Iris pigment epithelial cell (primary cell): Measurements from ENCODE around the gene KATNA1.

ENCODE experiments used
- DNase-seq: peaks from one replicate; pipeline ENCODE4 v3.0.0-alpha.2; 2011; ENCODE audit warnings: low read depth

KATNA1 gene

DNA sequence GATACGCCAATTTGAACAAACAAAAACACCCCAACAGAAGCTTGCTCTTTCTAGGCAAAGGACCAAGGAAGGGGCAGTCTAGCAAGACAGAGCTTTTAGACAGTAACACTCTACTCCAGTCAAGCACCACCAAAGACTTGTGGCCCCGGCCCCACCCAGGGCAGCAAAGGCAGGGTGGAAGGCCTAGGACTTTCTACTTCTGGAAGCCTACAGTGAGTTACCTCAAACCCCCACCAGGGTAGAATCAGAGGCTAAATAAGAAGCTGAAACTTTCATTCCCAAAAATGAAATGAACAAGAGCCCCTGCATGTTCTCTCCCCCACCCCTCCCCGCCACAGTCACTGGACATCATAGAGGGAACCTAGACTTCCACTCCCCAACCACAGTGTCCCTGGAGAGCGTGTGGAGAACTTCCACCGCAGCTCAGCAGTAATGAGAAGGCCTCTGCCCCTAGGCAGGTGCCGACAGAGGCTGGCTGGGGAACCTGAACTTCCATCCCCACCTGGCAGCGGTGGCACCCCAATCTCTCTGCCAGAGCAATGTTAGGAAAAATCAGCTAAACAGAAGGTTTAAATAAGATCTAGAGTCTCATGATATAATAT, 40.0 kb downstream of the KATNA1 start:
- DNase-seq = no peak

DNA sequence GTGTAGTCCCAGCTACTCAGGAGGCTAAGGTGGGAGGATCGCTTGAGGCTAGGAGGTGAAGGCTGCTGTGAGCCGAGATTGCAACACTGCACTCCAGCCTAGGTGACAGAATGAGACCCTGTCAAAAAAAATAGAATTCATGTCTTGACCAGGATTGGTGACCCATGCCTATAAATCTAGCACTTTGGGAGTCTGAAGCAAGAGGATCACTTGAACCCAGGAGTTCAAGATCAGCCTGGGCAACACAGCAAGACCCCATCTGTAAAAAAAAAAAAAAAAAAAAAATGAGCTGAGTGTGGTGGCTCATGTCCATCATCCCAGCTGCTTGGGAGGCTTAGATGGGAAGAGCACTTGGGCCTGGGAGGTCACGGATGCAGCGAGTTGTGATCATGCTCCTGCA, 48.0 kb downstream of the KATNA1 start:
- DNase-seq = no peak

DNA sequence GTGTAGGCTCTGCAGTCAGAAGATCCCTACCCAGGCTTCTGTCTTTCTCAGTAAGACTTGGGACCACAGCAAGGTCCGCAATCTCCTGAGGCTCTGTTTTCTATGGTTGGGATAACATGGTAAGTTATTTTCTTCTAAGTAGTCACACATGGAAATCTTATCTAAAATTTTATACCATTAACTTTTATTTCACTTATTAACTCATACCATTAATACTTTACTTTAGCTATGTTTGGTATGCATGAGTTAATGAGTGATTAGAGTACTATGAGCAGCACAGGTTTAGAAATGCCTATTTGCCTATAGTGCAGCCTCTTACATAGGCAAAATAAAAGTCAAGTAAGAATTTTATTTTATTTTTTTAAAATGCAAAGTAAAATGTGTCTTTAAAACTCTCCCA, 55.1 kb downstream of the KATNA1 start:
- DNase-seq = no peak

DNA sequence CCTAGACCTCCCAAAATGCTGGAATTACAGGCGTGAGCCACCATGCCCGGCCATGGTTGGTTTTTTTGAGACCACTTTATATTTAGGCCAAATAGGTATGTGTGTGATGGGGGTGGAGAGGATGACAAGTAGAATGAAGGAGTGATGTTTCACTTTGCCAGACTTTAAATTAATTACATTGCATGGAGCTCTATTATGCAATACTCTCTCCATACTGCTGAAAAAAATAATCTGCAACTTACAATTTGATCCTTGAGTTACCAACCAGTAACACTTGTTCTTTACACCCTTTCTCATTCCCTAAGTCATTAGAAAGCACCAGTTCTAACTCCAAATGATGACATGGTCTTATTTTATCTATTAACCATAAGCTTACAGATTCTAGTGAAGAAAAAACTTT, 55.5 kb downstream of the KATNA1 start:
- DNase-seq = no peak

DNA sequence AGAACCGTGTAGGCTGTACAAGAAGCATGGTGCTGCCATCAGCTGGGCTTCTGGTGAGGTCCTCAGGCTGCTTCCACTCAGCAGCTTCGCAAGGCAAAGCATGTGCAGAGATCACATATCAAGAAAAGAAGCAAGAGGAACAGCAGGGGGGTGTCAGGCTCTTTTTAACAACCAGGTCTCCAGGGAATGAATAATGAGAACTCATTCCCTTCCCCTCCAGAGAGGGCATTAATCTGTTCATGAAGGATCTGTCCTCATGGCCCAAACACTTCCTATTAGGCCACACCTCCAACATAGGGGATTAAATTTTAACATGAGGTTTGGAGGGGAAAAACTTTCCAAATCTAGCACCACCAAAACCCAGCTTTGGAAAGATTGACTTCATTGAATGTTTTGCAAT, 62.4 kb downstream of the KATNA1 start:
- DNase-seq = no peak

DNA sequence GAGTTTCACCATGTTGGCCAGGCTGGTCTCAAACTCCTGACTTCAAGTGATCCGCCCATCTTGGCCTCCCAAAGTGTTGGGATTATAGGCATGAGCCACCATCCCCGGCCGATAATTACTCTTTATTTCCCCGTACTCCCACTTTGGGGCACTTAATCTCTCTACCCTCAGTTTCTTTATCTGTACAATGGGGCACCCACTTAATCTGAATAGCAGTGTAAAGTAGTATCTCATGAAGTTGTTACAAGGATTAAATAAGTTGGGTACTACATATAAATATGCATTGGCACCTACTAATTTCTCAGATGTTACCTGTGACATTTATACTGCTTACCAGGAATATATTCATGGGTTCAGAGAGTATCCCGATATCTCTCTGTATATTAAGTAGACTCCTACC, 67.2 kb downstream of the KATNA1 start:
- no peak for DNase-seq

DNA sequence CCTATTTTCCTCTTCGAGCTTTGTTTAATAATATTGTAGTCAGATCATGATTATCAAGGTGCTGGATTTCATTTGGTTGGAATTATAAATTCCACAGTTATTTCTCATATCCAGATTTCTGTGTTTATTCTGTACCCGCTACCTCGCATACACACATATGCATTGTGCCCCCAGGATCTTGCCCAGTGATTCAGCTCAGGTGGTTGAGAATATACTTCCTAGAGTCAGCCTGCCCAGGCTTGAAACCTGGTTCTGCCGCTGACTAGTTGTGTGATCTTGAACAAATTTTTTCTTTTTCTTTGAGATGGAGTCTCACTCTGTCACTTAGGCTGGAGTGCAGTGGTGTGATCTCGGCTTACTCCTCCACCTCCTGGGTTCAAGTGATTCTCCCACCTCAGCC, 67.6 kb downstream of the KATNA1 start:
- DNase-seq = no peak

DNA sequence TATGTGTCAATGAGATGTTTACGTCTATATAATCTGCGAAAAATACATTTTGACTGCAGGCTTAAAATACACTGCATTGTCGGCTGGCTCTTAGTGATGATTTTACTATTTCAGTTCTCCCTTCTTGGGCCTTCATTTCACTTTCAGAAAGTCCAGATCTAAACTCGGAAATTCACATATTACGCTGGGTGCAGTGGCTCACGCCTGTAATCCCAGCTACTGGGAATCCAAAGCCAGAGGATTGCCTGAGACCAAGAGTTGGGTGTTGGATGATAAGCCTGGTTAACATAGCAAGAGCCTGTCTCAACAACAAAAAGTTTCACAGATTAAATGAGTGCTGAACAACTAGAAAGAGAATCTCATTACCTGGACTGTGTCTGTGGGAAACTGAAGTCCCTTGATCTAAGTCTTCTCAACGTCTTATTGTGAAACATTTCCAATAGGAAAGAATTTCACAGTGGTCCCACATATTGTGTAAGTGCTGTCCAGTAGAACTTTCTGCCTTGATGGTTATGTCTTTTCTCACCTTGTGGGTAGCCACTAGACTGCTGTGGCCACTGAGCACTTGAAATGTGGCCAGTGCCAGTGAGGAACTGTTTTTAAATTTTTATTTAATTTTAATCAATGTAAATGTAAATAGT, 80.4 kb downstream of the KATNA1 start:
- DNase-seq = no peak

DNA sequence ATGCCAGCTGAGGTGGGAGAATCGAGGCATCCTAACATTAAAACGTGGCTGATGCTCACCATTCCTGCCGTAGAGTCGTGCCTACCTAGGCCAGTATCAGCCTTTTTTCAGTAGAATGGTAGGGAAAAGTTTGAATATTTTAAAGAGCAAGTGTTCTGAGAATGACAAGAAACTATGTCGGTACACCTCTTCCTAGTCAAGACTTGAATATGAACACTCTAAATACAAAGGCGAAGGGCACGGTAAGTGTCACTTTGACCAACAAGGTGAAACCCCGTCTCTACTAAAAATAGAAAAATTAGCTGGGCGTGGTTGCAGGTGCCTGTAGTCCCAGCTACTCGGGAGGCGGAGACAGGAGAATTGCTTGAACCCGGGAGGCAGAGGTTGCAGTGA, 81.3 kb downstream of the KATNA1 start:
- no peak for DNase-seq

DNA sequence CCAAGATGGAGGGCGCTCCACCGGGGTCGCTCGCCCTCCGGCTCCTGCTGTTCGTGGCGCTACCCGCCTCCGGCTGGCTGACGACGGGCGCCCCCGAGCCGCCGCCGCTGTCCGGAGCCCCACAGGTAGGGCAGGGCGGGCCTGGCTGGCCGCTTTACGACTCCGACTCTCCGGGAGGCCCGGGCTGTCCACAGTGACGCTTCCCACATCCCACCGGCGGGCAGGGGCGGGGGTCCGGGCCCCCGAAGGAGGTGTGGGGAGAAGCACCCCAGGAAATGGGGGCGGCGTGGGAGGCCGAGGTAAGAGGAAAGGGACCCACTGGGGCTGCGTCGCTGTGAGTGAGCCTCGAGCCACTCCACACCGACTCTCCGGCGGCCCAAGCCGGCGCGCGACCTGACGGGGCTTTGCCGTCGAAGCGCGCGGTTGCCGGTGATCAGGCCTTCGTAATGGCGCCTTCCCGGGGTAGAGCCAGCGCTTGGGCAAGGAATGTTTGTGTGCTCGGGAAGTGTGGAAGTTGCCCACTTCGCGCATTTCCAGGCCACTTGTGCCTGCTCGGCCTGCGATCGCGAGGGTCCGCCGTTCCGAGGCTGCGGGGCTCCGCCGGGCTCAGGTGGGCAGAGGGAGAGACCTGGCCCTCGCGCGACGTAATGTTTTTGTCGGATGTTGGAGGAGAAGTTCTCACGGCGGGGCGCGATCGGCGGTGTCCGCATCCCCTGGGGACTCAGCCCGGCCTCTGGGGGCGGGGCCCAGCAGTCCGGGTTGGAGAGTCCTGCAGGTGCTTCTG, 81.9 kb downstream of the KATNA1 start:
- DNase-seq = peak; percentile 48

DNA sequence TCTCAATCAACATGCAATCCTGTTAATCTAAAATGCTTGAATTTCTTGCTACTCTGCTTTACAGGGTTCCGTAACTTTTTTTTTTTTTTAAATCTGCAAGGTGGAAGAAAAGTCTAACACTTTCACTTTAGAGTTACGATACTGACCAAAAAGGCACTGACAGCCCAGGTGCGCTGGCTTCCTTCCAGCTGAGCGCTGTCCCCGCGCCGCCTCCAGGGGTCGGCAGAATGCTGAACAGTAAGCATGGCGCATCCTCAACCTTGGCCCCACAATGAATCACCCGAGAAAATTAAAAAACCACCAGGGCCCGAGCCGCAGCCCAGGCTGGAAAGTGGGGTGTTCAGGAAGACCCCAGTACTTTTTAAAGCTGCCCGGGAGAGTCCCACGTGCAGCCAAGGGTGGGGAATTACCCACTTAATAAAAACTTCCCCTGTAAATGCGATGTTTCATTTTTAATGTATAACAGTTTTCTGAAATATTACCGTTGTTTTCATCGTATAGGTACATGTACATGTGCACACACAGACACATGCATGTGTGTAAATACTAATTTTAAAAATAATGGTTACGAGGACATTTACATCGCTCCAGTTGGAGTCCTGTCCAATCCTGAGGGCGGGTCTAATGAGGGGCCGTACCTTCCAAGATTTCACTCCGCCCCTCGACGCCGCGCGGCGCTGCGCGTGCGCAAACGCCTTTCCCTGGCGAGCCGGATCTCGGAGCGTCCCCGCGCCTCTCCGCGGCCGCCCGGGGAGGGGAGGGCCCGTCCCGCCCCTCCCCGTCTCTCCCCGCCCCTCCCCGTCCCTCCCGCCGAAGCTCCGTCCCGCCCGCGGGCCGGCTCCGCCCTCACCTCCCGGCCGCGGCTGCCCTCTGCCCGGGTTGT, 82.7 kb downstream of the KATNA1 start, which contains the start of gene GINM1:
Gene GINM1, plus strand, starts transcription at position 849 of the 883 bp plus-strand sequence. CDS start 40 bp downstream, outside the sequence.
- peak; percentile 92 for DNase-seq

DNA sequence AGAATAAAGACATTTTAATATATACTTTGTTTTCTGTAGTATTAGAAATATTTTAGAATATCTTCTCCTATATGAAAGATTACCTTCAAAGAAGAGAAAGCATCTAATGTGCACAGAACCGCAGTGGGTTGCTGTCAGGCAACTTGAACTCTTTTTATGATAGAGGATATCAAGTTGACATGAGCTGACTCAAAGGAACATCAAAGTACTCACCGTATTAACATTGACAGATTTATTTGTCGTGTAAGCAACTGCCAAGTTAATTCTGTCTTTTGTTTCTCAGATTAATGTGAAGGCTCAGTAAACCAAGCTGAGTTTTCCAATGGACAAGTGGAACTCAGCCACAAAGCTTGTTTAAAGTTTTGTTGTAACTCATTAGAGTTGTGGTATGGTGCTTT, 84.6 kb downstream of the KATNA1 start:
- no peak for DNase-seq

DNA sequence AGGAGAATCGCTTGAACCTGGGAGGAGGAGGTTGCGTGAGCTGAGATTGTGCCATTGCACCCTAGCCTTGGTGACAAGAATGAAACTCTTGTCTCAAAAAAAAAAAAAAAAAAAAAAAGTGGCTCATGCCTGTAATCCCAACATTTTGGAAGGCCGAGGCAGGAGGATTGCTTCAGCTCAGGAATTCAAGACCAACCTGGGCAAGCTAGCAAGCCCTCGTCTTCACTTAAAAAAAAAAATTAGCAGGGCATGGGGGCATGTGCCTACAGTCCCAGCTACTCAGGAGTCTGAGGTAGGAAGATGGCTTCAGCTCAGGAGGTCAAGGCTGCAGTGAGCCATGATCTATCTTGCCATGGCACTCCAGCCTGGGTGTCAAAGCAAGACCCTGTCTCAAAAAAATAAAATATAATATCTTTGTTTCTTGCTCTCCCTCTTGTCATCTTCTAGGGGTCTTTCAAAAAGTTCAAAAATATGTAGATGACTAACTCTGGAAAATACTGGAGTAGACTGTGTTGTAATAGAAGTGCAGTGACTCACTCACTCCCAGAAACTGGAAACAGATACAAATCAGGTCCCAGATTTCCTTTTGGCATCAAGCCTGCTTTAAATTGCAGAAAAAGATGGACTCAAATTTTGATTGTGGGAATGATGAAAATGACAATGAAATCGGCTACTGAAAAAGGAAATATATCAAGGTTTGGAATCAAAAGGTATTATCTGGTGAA, 85.1 kb downstream of the KATNA1 start:
- peak; percentile 75 for DNase-seq

DNA sequence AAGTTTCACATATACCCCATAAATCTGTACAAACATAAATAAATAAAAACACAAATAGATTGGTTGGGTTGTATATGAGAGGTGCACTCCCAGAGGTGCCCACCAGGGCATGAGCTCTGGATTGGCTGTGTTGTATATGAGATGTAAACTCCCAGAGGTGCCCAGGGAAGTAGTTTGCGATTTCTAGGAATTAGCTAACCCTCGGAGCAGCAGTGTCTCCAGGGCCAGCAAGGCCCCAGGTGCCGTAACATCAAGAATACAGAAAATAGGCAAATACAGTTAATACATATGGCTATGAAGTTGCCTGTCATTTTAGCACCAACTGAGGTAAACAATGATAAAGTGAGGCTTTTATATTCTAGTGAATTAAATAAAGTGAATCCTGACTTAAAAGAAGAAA, 87.8 kb downstream of the KATNA1 start:
- peak; percentile 15 for DNase-seq

DNA sequence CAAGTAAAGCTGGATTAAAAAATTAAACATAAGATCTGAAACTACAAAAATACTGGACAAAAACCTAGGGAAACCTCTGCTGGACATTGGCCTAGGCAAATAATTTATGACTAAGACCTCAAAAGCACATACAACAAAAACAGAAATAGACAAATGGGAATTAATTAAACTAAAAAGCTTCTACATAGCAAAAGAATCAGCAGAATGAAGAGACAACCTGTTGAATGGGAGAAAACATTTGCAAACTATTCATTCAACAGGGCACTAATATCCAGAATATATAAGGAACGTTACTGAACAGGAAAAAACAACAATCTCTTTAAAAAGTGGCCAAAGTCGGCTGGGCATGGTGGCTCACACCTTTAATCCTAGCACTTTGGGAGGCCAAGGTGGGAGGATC, 89.1 kb downstream of the KATNA1 start:
- DNase-seq = no peak

DNA sequence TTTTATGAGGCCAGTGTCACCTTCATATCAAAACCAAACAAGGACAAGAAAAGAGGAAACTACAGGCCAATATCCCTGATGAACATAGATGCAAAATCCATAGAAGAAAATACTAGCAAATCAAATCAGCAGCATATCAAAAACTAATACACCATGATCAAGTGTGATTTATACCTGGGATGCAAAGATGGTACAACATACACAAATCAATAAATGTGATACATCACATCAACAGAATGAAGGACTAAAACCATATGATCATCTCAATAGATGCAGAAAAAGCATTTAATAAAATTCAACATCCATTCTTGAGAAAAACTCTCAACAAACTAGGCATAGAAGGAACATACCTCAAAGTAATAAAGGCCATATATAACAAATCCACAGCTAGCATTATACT, 90.5 kb downstream of the KATNA1 start:
- no peak for DNase-seq

DNA sequence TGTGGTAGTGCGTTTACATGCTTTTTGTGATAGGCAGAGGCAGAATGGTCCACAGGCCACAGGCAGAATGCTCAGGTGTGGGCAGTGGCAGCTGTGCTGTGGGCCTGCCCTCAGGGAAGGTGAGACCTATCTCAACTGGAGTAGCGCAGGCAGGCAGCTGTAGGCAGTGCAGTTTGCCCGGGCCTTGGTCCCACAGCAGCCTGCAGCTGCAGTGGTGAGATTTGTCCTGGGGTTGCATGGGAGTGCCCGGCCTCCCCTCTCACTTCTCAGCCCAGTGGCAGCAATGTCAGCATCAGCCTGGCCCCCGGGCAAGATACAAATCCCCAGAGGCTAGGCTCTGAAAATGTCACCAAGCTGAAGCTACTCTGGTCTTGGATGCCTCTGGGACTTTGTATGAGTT, 96.6 kb downstream of the KATNA1 start:
- DNase-seq = no peak

DNA sequence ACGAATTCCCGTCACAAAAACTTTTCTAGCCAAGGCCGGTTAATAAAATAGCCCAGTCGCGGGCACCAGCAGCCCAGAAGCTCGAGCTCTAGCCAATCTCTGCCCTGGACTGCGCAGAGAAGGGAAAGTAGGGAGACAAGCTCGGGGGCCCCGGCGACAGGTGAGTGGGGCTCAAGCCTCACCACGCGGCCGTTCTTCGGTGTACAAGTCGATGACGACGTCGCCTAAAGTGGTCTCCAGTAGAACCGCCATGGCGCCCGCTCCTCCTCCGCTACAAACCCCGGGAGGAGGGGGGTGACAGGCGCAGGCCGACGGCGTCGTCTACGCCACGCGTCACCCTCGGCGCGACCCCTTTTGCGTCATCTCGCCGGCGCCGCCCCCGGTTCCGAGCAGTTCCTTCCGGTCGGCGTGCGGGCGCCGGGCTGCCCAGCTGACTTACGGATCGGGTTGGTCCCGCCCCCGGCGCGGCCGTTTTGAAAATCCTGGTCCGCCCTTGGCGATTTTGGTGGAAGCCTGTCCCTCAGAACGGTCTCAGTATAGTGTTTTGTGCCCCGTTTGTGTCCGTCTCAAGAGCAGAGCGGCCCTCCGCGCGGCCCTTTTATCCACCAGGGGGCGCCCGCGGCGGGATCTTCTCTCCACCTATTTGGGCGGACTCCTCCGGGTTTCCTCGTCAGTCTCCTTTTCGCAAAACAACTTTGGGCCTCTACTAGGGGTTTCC, 102.6 kb downstream of the KATNA1 start, which contains the start of gene PPIL4:
Gene PPIL4, minus strand, starts transcription at position 290 of the 718 bp plus-strand sequence. Its CDS starts 38 bp downstream, at position 252.
- DNase-seq = peak; percentile 96

DNA sequence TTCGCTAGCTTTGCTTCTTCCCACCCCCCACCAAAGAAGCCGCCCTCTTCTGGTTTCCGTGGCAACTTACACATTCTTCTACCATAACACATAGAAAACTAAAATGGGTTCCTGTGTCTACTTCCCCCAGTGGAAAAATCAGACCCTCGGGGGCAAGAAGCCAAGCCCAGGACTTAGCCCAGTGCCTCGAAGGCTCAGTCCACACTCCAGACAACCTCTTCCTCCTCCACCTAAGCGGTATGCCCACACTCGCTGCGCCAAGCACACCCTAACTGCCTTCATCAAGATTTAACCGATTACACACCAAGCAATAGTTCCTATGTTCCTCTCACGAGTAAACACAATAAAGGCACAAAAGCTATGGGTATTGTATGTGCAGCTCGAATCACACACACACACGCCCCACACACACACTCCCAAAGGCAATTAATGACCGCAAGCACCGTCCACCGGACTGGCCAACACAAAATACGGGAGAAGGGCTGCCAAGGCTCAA, 103.2 kb downstream of the KATNA1 start:
- peak; percentile 78 for DNase-seq
